HG03439 (cell line): ENCODE data around the gene PLEKHG7.
A peak's percentile ranks its signal among the peaks of the same experiment; 100 is the strongest.
"Not testable (repeated sequence)": the region's sequence is repeated elsewhere in the genome, so short reads cannot be mapped to it uniquely, and the experiment has no call there.

Experiments used
- ATAC-seq: cut with Tn5 transposase; IDR thresholded peaks from one replicate; pipeline ENCODE4 v1.9.1; 2021; ENCODE audit warnings: mild to moderate bottlenecking, moderate library complexity; ENCODE audit not compliant: unreplicated experiment

PLEKHG7 gene, protein sequence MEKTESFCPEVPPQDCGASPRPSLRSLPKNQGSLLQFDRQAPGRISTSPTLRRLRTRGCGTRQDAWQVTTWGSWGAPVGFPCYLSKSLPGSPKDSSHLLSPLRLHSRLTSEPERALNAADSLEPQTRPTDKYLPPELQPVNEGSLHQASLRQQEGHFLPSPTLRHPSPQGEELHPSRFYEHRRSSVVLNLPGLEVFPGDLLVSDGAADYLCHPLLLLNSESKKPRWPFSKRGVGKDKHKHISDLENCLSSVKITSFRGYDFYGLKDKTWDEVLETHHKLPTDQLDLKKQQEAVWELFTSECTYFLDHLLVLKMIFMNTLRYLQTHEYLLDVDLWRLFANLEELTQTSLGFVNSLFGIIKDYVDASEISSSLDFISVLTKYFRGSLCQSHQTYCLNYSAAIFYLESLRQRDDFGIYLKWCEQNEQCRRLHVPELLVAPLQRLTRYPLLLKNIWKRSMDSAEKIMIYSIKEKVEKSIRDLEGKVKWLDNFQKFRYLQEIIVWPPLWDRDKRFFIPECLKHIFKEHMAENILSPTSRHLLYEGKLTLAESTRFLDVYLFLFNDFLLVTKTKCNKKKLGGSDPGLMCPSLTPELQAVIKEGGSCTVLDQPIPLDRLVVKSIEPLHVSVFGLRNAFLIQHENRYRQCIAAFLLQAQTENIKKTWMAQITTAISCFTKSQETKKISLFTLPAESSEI

GRCh38 chr12:92702754-92703679, at the start of gene PLEKHG7:
TSS of gene PLEKHG7 (plus strand) at chr12:92702989. CDS start at chr12:92706632, 3,643 bp downstream.
- ATAC-seq = peak; percentile 94

- ATAC-seq = not testable (repeated sequence)
Measured at GRCh38 chr12:92654256-92654655, 48.5 kb upstream of the PLEKHG7 start.

- ATAC-seq = no peak
Measured at GRCh38 chr12:92654929-92655328, 47.9 kb upstream of the PLEKHG7 start.

GRCh38 chr12:92656911-92657310, 45.9 kb upstream of the PLEKHG7 start:
- ATAC-seq = no peak

DNA sequence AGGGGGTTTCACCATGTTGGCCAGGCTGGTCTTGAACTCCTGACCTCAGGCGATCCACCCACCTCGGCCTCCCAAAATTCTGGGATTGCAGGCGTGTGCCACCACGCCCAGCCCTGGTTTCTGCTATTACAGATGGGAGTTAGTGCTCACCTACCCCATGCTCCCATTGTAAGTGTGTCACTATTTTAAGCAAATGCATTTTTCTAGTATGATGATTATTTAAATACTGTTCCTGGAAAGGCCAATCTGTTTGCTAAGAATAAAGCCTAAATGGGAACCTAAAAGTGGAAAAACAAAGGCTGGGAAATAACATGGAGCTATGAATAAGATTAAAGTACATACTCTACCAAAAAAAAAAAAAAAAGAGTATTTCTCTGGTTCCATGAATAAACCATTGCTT, 45.0 kb upstream of the PLEKHG7 start:
- ATAC-seq = no peak

DNA sequence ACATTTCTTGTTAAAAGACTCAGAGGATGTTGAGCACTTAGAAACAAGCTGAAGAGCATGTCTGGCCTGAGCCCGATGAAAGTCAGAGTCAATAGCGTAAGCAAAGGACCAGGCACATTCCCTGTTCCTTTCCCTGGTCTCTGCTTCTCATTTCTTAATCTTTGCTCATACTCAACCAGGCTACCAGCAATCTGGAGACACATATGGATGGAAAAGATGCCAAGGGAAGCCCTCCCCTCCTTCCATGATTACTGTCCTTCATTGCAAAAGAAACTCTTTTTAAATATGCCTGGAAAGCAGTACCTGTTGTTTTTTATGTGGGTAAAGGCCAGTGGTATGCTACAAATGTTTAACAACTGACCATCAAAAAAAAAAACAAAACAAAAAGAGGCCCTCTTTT, 44.2 kb upstream of the PLEKHG7 start:
- no peak for ATAC-seq

GRCh38 chr12:92661269-92661668, 41.5 kb upstream of the PLEKHG7 start:
- ATAC-seq = no peak

DNA sequence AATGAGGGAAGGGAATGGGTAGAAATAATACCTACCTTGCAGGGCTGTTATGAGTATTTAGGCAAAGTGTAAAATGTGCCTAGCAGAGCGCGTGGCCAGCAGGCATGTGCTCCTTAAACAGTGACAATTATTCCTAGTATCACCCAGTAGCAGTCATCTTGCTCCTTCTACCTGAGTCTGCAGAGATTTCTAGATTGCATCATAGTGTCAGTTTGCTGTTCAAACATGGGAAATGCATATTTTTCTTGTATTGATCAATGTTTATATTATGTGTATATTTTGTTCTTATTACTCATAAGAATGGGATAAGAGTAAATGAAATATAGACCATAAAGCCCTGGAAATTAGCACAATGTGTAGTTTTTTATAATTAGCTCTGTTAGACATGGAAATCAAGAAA, 37.3 kb upstream of the PLEKHG7 start:
- no peak for ATAC-seq

- ATAC-seq = no peak
Measured at GRCh38 chr12:92668739-92669138, 34.0 kb upstream of the PLEKHG7 start.

DNA sequence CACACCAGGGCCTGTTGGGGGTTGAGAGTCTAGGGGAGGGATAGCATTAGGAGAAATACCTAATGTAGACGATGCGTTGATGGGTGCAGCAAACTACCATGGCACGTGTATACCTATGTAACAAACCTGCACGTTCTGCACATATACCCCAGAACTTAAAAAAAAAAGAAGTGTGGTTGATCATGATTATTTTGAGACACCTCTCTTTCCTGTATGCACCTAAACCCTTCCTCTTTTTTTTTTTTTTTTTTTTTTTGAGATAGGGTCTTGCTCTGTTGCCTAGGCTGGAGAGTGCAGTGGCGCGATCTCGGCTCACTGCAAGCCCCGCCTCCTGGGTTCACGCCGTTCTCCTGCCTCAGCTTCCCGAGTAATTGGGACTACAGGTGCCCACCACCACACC, 31.3 kb upstream of the PLEKHG7 start:
- ATAC-seq = not testable (repeated sequence)

- no peak for ATAC-seq
Measured at GRCh38 chr12:92673756-92674155, 29.0 kb upstream of the PLEKHG7 start.

- no peak for ATAC-seq
Measured at GRCh38 chr12:92674500-92674899, 28.3 kb upstream of the PLEKHG7 start.

GRCh38 chr12:92675092-92675865, 27.5 kb upstream of the PLEKHG7 start:
- no peak for ATAC-seq

- ATAC-seq = no peak
Measured at GRCh38 chr12:92676710-92677109, 26.1 kb upstream of the PLEKHG7 start.

- no peak for ATAC-seq
Measured at GRCh38 chr12:92690601-92691000, 12.2 kb upstream of the PLEKHG7 start.

DNA sequence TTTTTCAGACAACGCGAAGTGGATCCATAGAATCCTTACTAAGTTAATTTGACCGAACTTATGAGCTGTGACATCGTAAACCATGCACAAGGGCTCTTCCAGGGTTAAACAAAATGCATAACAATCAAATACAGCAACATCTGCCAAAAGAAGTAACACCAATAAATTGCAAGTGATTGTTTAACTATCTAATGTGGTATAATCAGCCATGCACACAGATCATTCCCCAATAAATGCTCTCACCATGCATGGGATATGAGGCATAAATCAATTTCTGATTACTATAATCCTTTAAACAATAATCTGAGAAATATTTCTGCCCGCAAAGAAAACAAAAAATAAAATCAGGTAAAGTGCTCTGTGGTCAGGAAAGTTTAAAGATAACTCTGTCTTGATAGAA, 7.7 kb upstream of the PLEKHG7 start:
- ATAC-seq = no peak

DNA sequence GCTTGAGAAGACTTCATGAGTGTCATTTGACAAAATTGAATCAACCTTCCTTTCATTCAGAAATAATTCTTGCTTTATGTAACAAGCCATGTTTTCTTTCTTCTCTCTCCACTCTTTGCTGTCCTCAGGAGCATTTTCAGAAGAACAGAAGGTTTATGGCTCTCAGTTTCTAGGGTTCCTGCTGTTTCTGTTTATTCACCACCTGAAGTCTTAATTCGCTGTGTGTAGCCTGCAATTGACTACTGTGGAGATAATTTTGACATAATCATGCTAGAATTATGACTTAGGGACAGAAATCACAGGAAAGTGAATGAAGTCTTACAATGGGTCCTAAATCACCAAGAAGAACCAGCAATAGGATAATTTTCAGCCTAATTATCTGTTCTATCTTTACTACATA, 7.2 kb upstream of the PLEKHG7 start:
- no peak for ATAC-seq

- no peak for ATAC-seq
Measured at GRCh38 chr12:92696216-92696615, 6.6 kb upstream of the PLEKHG7 start.

GRCh38 chr12:92698474-92698873, 4.3 kb upstream of the PLEKHG7 start:
- ATAC-seq = no peak

DNA sequence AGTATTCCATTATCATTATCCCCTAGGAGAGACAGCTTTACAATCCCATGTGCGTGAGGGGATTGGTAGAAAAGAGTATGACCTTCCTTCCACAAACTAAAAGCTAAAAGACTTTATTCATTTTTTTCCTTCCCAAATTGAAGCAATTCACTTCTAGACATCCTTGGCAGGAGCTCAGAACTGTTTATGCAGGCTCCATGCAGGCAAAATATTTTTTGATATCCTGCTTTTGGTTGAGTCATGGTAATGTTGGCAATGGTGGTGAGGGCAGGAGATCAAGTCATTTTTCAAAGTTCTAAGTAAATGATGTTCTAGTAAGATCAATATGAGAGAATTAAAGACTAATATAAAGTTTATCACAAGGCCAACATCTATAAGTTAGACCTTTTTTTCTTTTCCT, 1.3 kb upstream of the PLEKHG7 start:
- ATAC-seq = no peak
